ENCODE results near the gene SLC25A51.

DNA sequence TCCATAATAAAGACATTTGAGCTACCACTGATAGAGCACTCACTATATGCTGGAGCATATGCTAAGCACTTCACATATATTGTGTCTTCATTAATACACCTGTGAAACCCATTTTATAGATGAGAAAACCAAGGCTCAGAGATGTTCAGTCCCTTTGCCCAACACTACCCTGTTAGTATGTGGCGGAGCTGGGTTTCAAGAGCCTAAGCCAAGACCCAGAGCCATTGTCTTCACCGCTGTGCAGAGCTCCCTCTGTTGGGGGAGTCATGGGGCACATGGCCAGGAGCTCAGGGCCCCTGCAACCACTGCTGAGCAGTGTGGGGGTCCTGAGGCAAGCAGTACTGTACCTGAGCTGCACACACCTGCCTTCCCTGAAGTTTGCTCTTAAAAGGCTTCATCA lies 37.3 kb upstream of the SLC25A51 start:
- TF ChIP-seq, protein P1, sequence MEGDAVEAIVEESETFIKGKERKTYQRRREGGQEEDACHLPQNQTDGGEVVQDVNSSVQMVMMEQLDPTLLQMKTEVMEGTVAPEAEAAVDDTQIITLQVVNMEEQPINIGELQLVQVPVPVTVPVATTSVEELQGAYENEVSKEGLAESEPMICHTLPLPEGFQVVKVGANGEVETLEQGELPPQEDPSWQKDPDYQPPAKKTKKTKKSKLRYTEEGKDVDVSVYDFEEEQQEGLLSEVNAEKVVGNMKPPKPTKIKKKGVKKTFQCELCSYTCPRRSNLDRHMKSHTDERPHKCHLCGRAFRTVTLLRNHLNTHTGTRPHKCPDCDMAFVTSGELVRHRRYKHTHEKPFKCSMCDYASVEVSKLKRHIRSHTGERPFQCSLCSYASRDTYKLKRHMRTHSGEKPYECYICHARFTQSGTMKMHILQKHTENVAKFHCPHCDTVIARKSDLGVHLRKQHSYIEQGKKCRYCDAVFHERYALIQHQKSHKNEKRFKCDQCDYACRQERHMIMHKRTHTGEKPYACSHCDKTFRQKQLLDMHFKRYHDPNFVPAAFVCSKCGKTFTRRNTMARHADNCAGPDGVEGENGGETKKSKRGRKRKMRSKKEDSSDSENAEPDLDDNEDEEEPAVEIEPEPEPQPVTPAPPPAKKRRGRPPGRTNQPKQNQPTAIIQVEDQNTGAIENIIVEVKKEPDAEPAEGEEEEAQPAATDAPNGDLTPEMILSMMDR (IDR thresholded peaks at IDR 0.05; ENCODE audit: low read length): no peak
- TF ChIP-seq EZH2 (optimal IDR thresholded peaks at IDR 0.05; ENCODE audit: low read depth, low read length): no peak
